Suprapubic skin (tissue), 4 donors: ENCODE data around the gene AGMAT.

ENCODE experiments used
- EP300 ChIP-seq: sonication (generic); formaldehyde crosslinking; IDR thresholded peaks from one replicate; pipeline ENCODE4 v1.6.1; 2017; ENCODE audit warnings: antibody characterized with exemption
- POLR2A ChIP-seq, 2 donors: fragments of 450-650 bp; IDR thresholded peaks; one replicate each; pipeline ENCODE4 v1.6.1; 2017; ENCODE audit warnings: antibody characterized with exemption in 2 of 2, mild to moderate bottlenecking in 2 of 2, moderate library complexity in 2 of 2
- POLR2AphosphoS5 ChIP-seq, 3 donors: sonication (generic); formaldehyde crosslinking; IDR thresholded peaks; one replicate each; pipeline ENCODE4 v1.6.1; 2017; ENCODE audit warnings: antibody characterized with exemption in 3 of 3
- TF ChIP-seq, protein P1 (sequence below), 2 donors: fragments of 200-600 bp in 1 of 2; fragments of 450-650 bp in 1 of 2; sonication (generic) in 1 of 2; IDR thresholded peaks; one replicate each; pipeline ENCODE4 v1.5.1; 2016 to 2019; ENCODE audit warnings: antibody characterized with exemption in 2 of 2, mild to moderate bottlenecking in 1 of 2, moderate library complexity in 1 of 2

GRCh38 chr1:15538771-15539170, 46.1 kb downstream of the AGMAT start:
- TF ChIP-seq POLR2AphosphoS5 (IDR thresholded peaks at IDR 0.05), result no peak
- no peak for TF ChIP-seq POLR2A (IDR thresholded peaks at IDR 0.05)
- TF ChIP-seq EP300, result no peak
- TF ChIP-seq, protein P1, sequence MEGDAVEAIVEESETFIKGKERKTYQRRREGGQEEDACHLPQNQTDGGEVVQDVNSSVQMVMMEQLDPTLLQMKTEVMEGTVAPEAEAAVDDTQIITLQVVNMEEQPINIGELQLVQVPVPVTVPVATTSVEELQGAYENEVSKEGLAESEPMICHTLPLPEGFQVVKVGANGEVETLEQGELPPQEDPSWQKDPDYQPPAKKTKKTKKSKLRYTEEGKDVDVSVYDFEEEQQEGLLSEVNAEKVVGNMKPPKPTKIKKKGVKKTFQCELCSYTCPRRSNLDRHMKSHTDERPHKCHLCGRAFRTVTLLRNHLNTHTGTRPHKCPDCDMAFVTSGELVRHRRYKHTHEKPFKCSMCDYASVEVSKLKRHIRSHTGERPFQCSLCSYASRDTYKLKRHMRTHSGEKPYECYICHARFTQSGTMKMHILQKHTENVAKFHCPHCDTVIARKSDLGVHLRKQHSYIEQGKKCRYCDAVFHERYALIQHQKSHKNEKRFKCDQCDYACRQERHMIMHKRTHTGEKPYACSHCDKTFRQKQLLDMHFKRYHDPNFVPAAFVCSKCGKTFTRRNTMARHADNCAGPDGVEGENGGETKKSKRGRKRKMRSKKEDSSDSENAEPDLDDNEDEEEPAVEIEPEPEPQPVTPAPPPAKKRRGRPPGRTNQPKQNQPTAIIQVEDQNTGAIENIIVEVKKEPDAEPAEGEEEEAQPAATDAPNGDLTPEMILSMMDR (IDR thresholded peaks at IDR 0.05), result no peak
